CD4-positive, alpha-beta T cell (primary cell): ENCODE results near the gene EEF1A2. TPM values are rescaled to one million over a fixed set of nuclear protein-coding genes. Genes with fewer than 3 reads are reported as not detected.

ENCODE experiments used
- ATAC-seq: fragments of 200-7000 bp; cut with Tn5 transposase; one replicate; pipeline ENCODE4 v1.10.0; 2022; ENCODE audit warnings: mild to moderate bottlenecking; ENCODE audit not compliant: poor library complexity
- CTCF ChIA-PET: fragments of 350-600 bp; sonication (Branson Sonifier 250); formaldehyde crosslinking; loops from one replicate; lab custom pipeline; 2021; ENCODE audit warnings: antibody characterized with exemption, inconsistent platforms; lab: Charles Lee
- POLR2A ChIA-PET: fragments of 350-600 bp; sonication (Branson Sonifier 250); formaldehyde crosslinking; loops from one replicate; lab custom pipeline; 2021; ENCODE audit warnings: antibody characterized with exemption, inconsistent platforms; lab: Charles Lee
- DNase-seq, 14 experiments: peaks; one replicate each; pipeline ENCODE4 v3.0.0-alpha.2; 2013 to 2020; ENCODE audit warnings: mixed read lengths in 2 of 14
- H3K27ac ChIP-seq, 2 donors: one replicate each; pipeline versions ENCODE4 v1.5.1 to v1.7.0; 2013; ENCODE audit warnings: low read length in 2 of 2, low read depth in 1 of 2, mild to moderate bottlenecking in 1 of 2
- H3K27me3 ChIP-seq, 2 experiments: 1 replicate in 1 of 2; 2 replicates in 1 of 2; pipeline versions ENCODE4 v1.6.1 to v1.7.0; 2013; ENCODE audit warnings: low read length in 2 of 2, control low read depth in 1 of 2, mild to moderate bottlenecking in 1 of 2, moderate library complexity in 1 of 2; ENCODE audit not compliant: insufficient read depth in 2 of 2, control insufficient read depth in 1 of 2
- H3K36me3 ChIP-seq: one replicate; pipeline ENCODE4 v1.6.1; 2013; ENCODE audit warnings: low read length, control low read depth; ENCODE audit not compliant: insufficient read depth
- H3K4me1 ChIP-seq: one replicate; pipeline ENCODE4 v1.6.1; 2013; ENCODE audit warnings: low read length, control low read depth; ENCODE audit not compliant: insufficient read depth
- H3K4me3 ChIP-seq: one replicate; pipeline ENCODE4 v1.5.1; 2013; ENCODE audit warnings: mild to moderate bottlenecking, low read length, moderate library complexity
- H3K9me3 ChIP-seq, 2 experiments: 1 replicate in 1 of 2; 2 replicates in 1 of 2; pipeline versions ENCODE4 v1.6.1 to v1.7.0; 2013; ENCODE audit warnings: low read length in 2 of 2, mild to moderate bottlenecking in 2 of 2, control low read depth in 1 of 2, moderate library complexity in 1 of 2; ENCODE audit not compliant: control insufficient read depth in 1 of 2, insufficient read depth in 1 of 2
- H3K27ac Mint-ChIP-seq: one replicate; pipeline ENCODE4 v1.8.0; 2020; ENCODE audit warnings: mixed read lengths
- H3K27me3 Mint-ChIP-seq: one replicate; pipeline ENCODE4 v1.8.0; 2021; ENCODE audit warnings: mixed read lengths
- H3K36me3 Mint-ChIP-seq: one replicate; pipeline ENCODE4 v1.8.0; 2021; ENCODE audit warnings: low read depth, mixed read lengths
- H3K4me1 Mint-ChIP-seq: one replicate; pipeline ENCODE4 v1.8.0; 2021; ENCODE audit warnings: low read depth, mixed read lengths
- H3K4me3 Mint-ChIP-seq: one replicate; pipeline ENCODE4 v1.8.0; 2020; ENCODE audit warnings: mild to moderate bottlenecking, mixed read lengths
- H3K9me3 Mint-ChIP-seq: one replicate; pipeline ENCODE4 v1.8.0; 2020; ENCODE audit warnings: mixed read lengths
- CTCF ChIP-seq: fragments of 200-600 bp; IDR thresholded peaks from one replicate; pipeline ENCODE4 v1.8.0; 2022; ENCODE audit warnings: antibody characterized with exemption, mild to moderate bottlenecking
- intact Hi-C, 2 experiments: fragments of 100-400 bp; cut with DNase I in 1 of 2; cut with micrococcal nuclease in 1 of 2; formaldehyde crosslinking; loops; one replicate each; pipeline versions ENCODE4 v1.15.1 to v1.9.0; 2023 to 2025; cut with DNase I, micrococcal nuclease
- total RNA-seq, 174 experiments: library from RNA in 2 of 174; stranded (reverse) in 2 of 174; gene quantifications; one replicate each; pipeline ENCODE4 v1.2.3 and lab custom pipeline; 2021 to 2026

EEF1A2 gene
- total RNA-seq, 2 experiments from 2014 or later, result 0.92 to 1.1 TPM

DNA sequence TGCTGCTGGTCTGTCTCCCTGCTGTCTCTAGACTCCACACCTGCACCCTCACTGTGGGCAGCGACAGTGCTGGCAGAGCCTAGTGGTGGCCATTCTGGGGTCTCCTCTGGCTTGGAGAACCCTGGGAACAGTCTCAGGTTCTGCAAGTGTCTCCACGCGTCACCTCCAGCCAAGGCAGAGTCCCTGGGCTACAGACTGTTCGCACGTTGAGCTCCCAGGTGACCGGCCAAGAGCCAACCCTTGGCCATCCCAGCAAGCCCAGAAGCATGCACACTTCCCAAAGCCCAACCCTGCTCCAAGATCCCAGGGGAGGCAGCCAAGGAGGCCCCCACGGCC lies 4.8 kb downstream of the EEF1A2 start:
- H3K36me3 Mint-ChIP-seq, result no peaks in the 10 kb centered on the region
- ChIA-PET POLR2A (no interaction called here), CTCF (no interaction called here)
- H3K4me1 Mint-ChIP-seq, result peaks cover 5% of the 10 kb centered on the region
- Histone ChIP-seq H3K4me1 (peaks cover 26% of the 10 kb centered on the region), H3K4me3 (no peak overlapping the region), H3K36me3 (no peaks in the 10 kb centered on the region), H3K9me3 (peaks cover 0 to 6% of the 10 kb centered on the region in 2 experiments), H3K27ac (no peak overlapping the region), H3K27me3 (peaks cover 26 to 32% of the 10 kb centered on the region in 2 experiments)
- intact Hi-C loops, result no loop called here
- no peak overlapping the region for H3K27ac Mint-ChIP-seq
- no peak for TF ChIP-seq CTCF
- DNase-seq (no peak), ATAC-seq (no peak)
- H3K27me3 Mint-ChIP-seq, result peaks cover 35% of the 10 kb centered on the region
- no peak overlapping the region for H3K4me3 Mint-ChIP-seq
- H3K9me3 Mint-ChIP-seq, result no peaks in the 10 kb centered on the region

GRCh38 chr20:63493563-63494020 lies 5.3 kb downstream of the EEF1A2 start:
- Mint-ChIP-seq H3K4me1 (peaks cover 5% of the 10 kb centered on the region), H3K27me3 (peaks cover 35% of the 10 kb centered on the region), H3K27ac (no peak overlapping the region), H3K9me3 (no peaks in the 10 kb centered on the region), H3K36me3 (no peaks in the 10 kb centered on the region), H3K4me3 (no peak overlapping the region)
- H3K4me1 ChIP-seq, result peaks cover 23% of the 10 kb centered on the region
- no peak for ATAC-seq
- peaks cover 31 to 36% of the 10 kb centered on the region in 2 experiments for H3K27me3 ChIP-seq
- ChIA-PET POLR2A (no interaction called here), CTCF (no interaction called here)
- H3K9me3 ChIP-seq, result peaks cover 0 to 11% of the 10 kb centered on the region in 2 experiments
- no peak overlapping the region for H3K4me3 ChIP-seq
- TF ChIP-seq CTCF, result no peak
- intact Hi-C loops, result no loop called here
- no peak overlapping the region for H3K27ac ChIP-seq
- H3K36me3 ChIP-seq, result no peaks in the 10 kb centered on the region
- DNase-seq, result no peak

GRCh38 chr20:63492982-63493381 lies 5.9 kb downstream of the EEF1A2 start:
- intact Hi-C loops, result no loop called here
- Histone ChIP-seq H3K9me3 (peaks cover 0 to 11% of the 10 kb centered on the region in 2 experiments), H3K27me3 (peaks cover 29 to 33% of the 10 kb centered on the region in 2 experiments), H3K4me1 (peaks cover 17% of the 10 kb centered on the region), H3K27ac (no peak overlapping the region), H3K36me3 (no peaks in the 10 kb centered on the region), H3K4me3 (no peak overlapping the region)
- Mint-ChIP-seq H3K4me1 (peaks cover 5% of the 10 kb centered on the region), H3K27ac (no peak overlapping the region), H3K4me3 (no peak overlapping the region), H3K9me3 (no peaks in the 10 kb centered on the region), H3K36me3 (no peaks in the 10 kb centered on the region), H3K27me3 (peaks cover 35% of the 10 kb centered on the region)
- no peak for DNase-seq
- CTCF ChIA-PET, result no interaction called here
- TF ChIP-seq CTCF, result no peak
- ATAC-seq, result no peak
- POLR2A ChIA-PET, result no interaction called here
